ACC112 (cell line): ENCODE measurements around the gene HHEX.
"Not testable (repeated sequence)": the region's sequence is repeated elsewhere in the genome, so short reads cannot be mapped to it uniquely, and the experiment has no call there.

Experiments
- H2AFZ ChIP-seq: fragments of 200-600 bp; sonication (generic); one replicate; pipeline ENCODE4 v1.6.0; 2017; ENCODE audit warnings: antibody characterized with exemption, low read length; ENCODE audit not compliant: unreplicated experiment
- H3K27ac ChIP-seq: fragments of 200-600 bp; sonication (generic); 2 replicates; pipeline ENCODE4 v1.5.1; 2014; ENCODE audit warnings: low read depth, mild to moderate bottlenecking, antibody characterized with exemption, low read length, moderate library complexity
- H3K27me3 ChIP-seq: fragments of 200-600 bp; sonication (generic); 2 replicates; pipeline ENCODE4 v1.6.1; 2014; ENCODE audit warnings: mild to moderate bottlenecking, antibody characterized with exemption, low read length, moderate library complexity, mixed read lengths; ENCODE audit not compliant: insufficient read depth
- H3K36me3 ChIP-seq: fragments of 200-600 bp; sonication (generic); 2 replicates; pipeline ENCODE4 v1.6.1; 2016; ENCODE audit warnings: mild to moderate bottlenecking, antibody characterized with exemption, low read length, moderate library complexity, mixed read lengths; ENCODE audit not compliant: insufficient read depth
- H3K4me1 ChIP-seq: fragments of 200-600 bp; sonication (generic); one replicate; pipeline ENCODE4 v1.6.1; 2016; ENCODE audit warnings: low read length, mixed read lengths; ENCODE audit not compliant: insufficient read depth, unreplicated experiment, control insufficient read depth
- H3K4me3 ChIP-seq: fragments of 200-600 bp; sonication (generic); 2 replicates; pipeline ENCODE4 v1.5.1; 2014; ENCODE audit warnings: mild to moderate bottlenecking, low read depth, low read length
- H3K79me2 ChIP-seq: fragments of 200-600 bp; sonication (generic); one replicate; pipeline ENCODE4 v1.6.0; 2016; ENCODE audit warnings: low read length; ENCODE audit not compliant: control insufficient read depth, unreplicated experiment, insufficient read depth

HHEX gene

DNA sequence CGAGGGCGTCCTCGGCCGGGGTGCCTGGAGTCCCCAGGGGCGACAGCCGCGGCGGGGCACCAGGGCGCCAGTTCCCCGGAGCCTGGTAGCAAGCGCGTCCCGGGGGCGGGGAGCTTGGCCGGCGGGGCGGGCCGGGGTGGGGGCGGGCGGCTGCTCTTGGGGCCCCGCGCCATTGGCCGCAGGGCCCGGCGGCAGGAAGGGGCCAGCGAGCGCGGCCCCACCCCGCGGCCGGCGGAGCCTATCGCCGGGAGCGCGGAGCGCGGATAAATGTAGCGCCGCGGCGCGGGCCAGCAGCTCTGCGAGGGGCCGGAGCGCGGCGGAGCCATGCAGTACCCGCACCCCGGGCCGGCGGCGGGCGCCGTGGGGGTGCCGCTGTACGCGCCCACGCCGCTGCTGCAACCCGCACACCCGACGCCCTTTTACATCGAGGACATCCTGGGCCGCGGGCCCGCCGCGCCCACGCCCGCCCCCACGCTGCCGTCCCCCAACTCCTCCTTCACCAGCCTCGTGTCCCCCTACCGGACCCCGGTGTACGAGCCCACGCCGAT, at the start of gene HHEX:
TSS of gene HHEX (plus strand) at position 293 of the 548 bp plus-strand sequence. CDS start at position 325, 32 bp downstream.
- Histone ChIP-seq H3K27me3 (no peaks in the 10 kb centered on the region), H3K36me3 (no peaks in the 10 kb centered on the region), H3K27ac (no peak within 1 kb of the TSS), H2AFZ (peak within 1 kb of the TSS; percentile 91), H3K4me3 (peak within 1 kb of the TSS; percentile 94), H3K4me1 (peaks cover 18% of the 10 kb centered on the region), H3K79me2 (peaks cover 17% of the 10 kb centered on the region)

DNA sequence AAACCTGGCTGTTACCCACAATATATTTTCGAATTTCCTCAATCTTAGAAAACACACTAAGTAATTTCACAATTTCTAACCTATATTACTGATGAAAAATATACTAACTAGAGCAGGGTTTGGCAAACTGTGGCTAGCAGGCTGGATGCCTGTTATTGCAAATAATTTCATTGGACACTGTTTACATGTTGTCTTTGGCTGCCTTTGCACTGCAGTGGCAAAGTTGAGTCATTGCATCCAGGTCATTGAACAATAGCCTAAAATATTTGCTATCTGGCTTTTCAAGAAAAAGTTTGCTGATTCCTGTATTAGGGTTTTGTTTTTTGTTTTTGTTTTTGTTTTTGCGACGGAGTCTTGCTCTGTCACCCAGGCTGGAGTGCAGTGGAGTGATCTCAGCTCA, 49.6 kb upstream of the HHEX start:
- H3K4me1 ChIP-seq: peaks cover 14% of the 10 kb centered on the region
- no peaks in the 10 kb centered on the region for H3K27me3 ChIP-seq
- no peak overlapping the region for H3K4me3 ChIP-seq
- no peak overlapping the region for H2AFZ ChIP-seq
- peaks cover 19% of the 10 kb centered on the region for H3K36me3 ChIP-seq
- no peaks in the 10 kb centered on the region for H3K79me2 ChIP-seq
- 0 out of 2 replicates have a peak overlapping the region, but pooled peaks have one; percentile 14 for H3K27ac ChIP-seq

- Histone ChIP-seq H3K4me1 (peaks cover 14% of the 10 kb centered on the region), H3K79me2 (no peaks in the 10 kb centered on the region), H3K36me3 (peaks cover 13% of the 10 kb centered on the region), H2AFZ (no peak overlapping the region), H3K27me3 (no peaks in the 10 kb centered on the region), H3K4me3 (no peak overlapping the region), H3K27ac (no peak overlapping the region)
These were observed 48.3 kb upstream of the HHEX start for GRCh38 chr10:92641492-92641891.

- peaks cover 9% of the 10 kb centered on the region for H3K4me1 ChIP-seq
- no peaks in the 10 kb centered on the region for H3K79me2 ChIP-seq
- H2AFZ ChIP-seq: no peak overlapping the region
- no peak overlapping the region for H3K4me3 ChIP-seq
- no peaks in the 10 kb centered on the region for H3K27me3 ChIP-seq
- peaks cover 15% of the 10 kb centered on the region; the same call in 1 of the 2 replicates for H3K36me3 ChIP-seq
- H3K27ac ChIP-seq: no peak overlapping the region; the same call in 1 of the 2 replicates
These were observed 44.8 kb upstream of the HHEX start for GRCh38 chr10:92644921-92645320.

DNA sequence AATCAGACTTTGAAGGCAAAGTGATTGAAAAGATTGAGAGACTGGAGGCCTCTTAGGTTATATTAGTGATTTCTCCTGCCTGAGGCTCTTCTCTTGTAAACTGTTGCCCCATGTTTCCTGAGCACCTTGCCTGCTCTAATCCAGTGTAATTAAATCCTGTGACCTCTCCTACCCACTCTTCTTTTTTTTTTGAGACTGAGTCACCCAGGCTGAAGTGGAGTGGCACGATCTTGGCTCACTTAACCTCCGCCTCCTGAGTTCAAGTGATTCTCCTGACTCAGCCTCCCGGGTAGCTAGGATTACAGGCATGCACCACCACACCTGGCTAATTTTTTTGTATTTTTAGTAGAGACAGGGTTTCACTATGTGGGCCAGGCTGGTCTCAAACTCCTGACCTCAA, 38.9 kb upstream of the HHEX start:
- not testable (repeated sequence) for H3K4me3 ChIP-seq, H3K27me3 ChIP-seq, H3K27ac ChIP-seq, H3K79me2 ChIP-seq, H2AFZ ChIP-seq, H3K4me1 ChIP-seq
- peaks cover 31% of the 10 kb centered on the region; the same call in 1 of the 2 replicates for H3K36me3 ChIP-seq

GRCh38 chr10:92655426-92655825, 34.3 kb upstream of the HHEX start:
- Histone ChIP-seq H3K4me1 (no peaks in the 10 kb centered on the region), H3K79me2 (no peaks in the 10 kb centered on the region), H3K27ac (no peak overlapping the region), H2AFZ (no peak overlapping the region), H3K27me3 (no peaks in the 10 kb centered on the region), H3K36me3 (peaks cover 21% of the 10 kb centered on the region; the same call in 1 of the 2 replicates), H3K4me3 (no peak overlapping the region)

DNA sequence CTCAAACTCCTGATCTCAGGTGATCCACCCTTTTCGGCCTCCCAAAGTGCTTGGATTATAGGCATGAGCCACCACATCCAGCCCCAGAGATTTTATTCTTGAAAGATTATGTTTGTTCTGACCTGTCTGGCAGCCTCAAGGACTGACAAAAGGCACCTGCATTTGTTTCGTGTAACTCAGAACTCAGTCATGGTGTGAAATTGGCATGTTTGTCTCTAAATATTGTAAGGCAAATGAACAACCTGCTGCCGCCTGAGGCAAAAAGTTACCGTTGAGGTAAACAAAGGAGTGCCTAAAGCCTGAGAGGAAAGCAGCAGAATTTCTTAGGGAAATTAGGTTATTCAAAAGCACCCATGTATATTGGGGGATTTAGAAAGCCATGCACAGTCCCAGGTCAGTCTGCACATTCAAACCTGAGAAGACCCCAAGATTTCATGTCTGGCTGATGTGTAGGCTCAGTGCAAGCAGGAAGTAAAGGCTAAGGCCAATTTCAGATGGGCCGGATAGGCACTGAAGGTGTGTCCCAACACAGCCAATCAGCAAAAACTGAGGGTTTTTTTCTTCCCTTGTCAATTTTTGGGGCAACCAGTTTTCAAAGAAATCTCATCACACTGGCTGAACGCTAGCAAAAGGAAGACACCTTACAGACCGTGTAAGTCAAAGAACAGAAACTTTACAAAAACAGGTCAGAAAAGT, 33.3 kb upstream of the HHEX start:
- Histone ChIP-seq H3K4me3 (no peak overlapping the region), H3K4me1 (no peaks in the 10 kb centered on the region), H3K27me3 (no peaks in the 10 kb centered on the region), H3K36me3 (peaks cover 14% of the 10 kb centered on the region; the same call in 1 of the 2 replicates), H3K27ac (no peak overlapping the region), H2AFZ (no peak overlapping the region), H3K79me2 (no peaks in the 10 kb centered on the region)

DNA sequence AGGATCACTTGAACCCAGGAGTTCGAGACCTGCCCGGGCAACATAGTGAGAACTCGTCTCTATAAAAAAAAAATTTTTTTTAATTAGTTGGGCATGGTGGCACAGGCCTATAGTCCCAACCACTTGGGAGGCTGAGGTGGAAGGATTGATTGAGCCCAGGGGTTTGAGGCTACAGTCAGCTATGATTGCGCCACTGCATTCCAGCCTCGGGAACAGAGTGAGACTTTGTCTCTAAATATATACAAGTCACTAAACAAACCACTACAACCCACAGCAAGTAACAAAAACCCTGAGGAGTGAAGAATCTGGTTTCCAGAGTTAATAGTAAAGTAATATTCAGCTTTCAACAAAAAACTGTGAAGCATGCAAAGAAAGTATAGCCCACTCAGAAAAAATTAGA, 32.7 kb upstream of the HHEX start:
- Histone ChIP-seq H3K36me3 (peaks cover 14% of the 10 kb centered on the region; the same call in 1 of the 2 replicates), H3K27ac (no peak overlapping the region), H3K4me3 (no peak overlapping the region), H3K79me2 (no peaks in the 10 kb centered on the region), H2AFZ (no peak overlapping the region), H3K27me3 (no peaks in the 10 kb centered on the region), H3K4me1 (no peaks in the 10 kb centered on the region)

GRCh38 chr10:92662848-92663247, 26.9 kb upstream of the HHEX start:
- H3K36me3 ChIP-seq: no peaks in the 10 kb centered on the region; the same call in 1 of the 2 replicates
- H3K27me3 ChIP-seq: no peaks in the 10 kb centered on the region
- no peak overlapping the region for H3K27ac ChIP-seq
- no peak overlapping the region for H3K4me3 ChIP-seq
- no peak overlapping the region for H2AFZ ChIP-seq
- no peaks in the 10 kb centered on the region for H3K4me1 ChIP-seq
- no peaks in the 10 kb centered on the region for H3K79me2 ChIP-seq

GRCh38 chr10:92664322-92664721, 25.4 kb upstream of the HHEX start:
- H3K27me3 ChIP-seq: no peaks in the 10 kb centered on the region
- no peaks in the 10 kb centered on the region for H3K4me1 ChIP-seq
- H3K4me3 ChIP-seq: no peak overlapping the region
- H2AFZ ChIP-seq: no peak overlapping the region
- no peaks in the 10 kb centered on the region for H3K79me2 ChIP-seq
- no peaks in the 10 kb centered on the region; the same call in 1 of the 2 replicates for H3K36me3 ChIP-seq
- H3K27ac ChIP-seq: no peak overlapping the region

- no peak overlapping the region for H3K4me3 ChIP-seq
- no peaks in the 10 kb centered on the region for H3K4me1 ChIP-seq
- H2AFZ ChIP-seq: no peak overlapping the region
- H3K27me3 ChIP-seq: no peaks in the 10 kb centered on the region
- H3K79me2 ChIP-seq: no peaks in the 10 kb centered on the region
- H3K36me3 ChIP-seq: no peaks in the 10 kb centered on the region; the same call in 1 of the 2 replicates
- H3K27ac ChIP-seq: no peak overlapping the region
These were observed 22.7 kb upstream of the HHEX start for GRCh38 chr10:92667078-92667477.
